Measurements from ENCODE around the gene UNC45A.

- TF ChIP-seq CTCF (IDR thresholded peaks at IDR 0.05 in 8 of 11, conservative IDR thresholded peaks at IDR 0.05 in 3 of 11), result no peak
- TF ChIP-seq POLR2A (IDR thresholded peaks at IDR 0.05), result no peak
- TF ChIP-seq POLR2AphosphoS5 (IDR thresholded peaks at IDR 0.05), result no peak
Observed at GRCh38 chr15:90953947-90954711, 19.0 kb downstream of the UNC45A start.
